DMS 273 treated with DMSO at 0.1 percent for 48 hours (cell line): Measurements from ENCODE around the gene CDR2L.
"Not testable (repeated sequence)": the region's sequence is repeated elsewhere in the genome, so short reads cannot be mapped to it uniquely, and the experiment has no call there.

Source experiments
- DNase-seq: peaks from one replicate; lab custom pipeline; 2025; lab: John Stamatoyannopoulos, UW

CDR2L gene

GRCh38 chr17:74981979-74982662 is 5.3 kb upstream of the CDR2L start:
- no peak for DNase-seq

GRCh38 chr17:74982663-74983313 is 4.6 kb upstream of the CDR2L start:
- DNase-seq = not testable (repeated sequence)

GRCh38 chr17:74986206-74986576 is 1.2 kb upstream of the CDR2L start:
- no peak for DNase-seq

- no peak for DNase-seq
Measured at GRCh38 chr17:74987909-74988711, 678 bp downstream of the CDR2L start.

GRCh38 chr17:74990581-74991105 is 3.2 kb downstream of the CDR2L start:
- DNase-seq = no peak

GRCh38 chr17:74992223-74992622 is 4.8 kb downstream of the CDR2L start:
- no peak for DNase-seq

GRCh38 chr17:74994440-74994839 is 7.0 kb downstream of the CDR2L start:
- DNase-seq = no peak

GRCh38 chr17:74995847-74996246 is 8.4 kb downstream of the CDR2L start:
- DNase-seq = no peak

GRCh38 chr17:74998783-74999182 is 11.4 kb downstream of the CDR2L start:
- no peak for DNase-seq

- no peak for DNase-seq
Measured at GRCh38 chr17:74999523-74999922, 12.1 kb downstream of the CDR2L start.

GRCh38 chr17:75001915-75002843 is 14.7 kb downstream of the CDR2L start:
- no peak for DNase-seq

- no peak for DNase-seq
Measured at GRCh38 chr17:75003070-75003956, 15.9 kb downstream of the CDR2L start.

- DNase-seq = no peak
Measured at GRCh38 chr17:75003957-75004355, 16.5 kb downstream of the CDR2L start.

GRCh38 chr17:75004371-75004770 is 16.9 kb downstream of the CDR2L start:
- DNase-seq = no peak

- no peak for DNase-seq
Measured at GRCh38 chr17:75005291-75005690, 17.9 kb downstream of the CDR2L start.

GRCh38 chr17:75006084-75006483 is 18.7 kb downstream of the CDR2L start:
- not testable (repeated sequence) for DNase-seq

- no peak for DNase-seq
Measured at GRCh38 chr17:75006653-75007052, 19.2 kb downstream of the CDR2L start.

GRCh38 chr17:75008373-75008772 is 20.9 kb downstream of the CDR2L start:
- DNase-seq = no peak

GRCh38 chr17:75009139-75009724 is 21.8 kb downstream of the CDR2L start:
- no peak for DNase-seq

GRCh38 chr17:75010683-75011400 is 23.4 kb downstream of the CDR2L start:
- peak; percentile 94 for DNase-seq
